Neural progenitor cell (in vitro differentiated cells): Measurements from ENCODE around the gene PPP2R5C. TPM values are rescaled to one million over a fixed set of nuclear protein-coding genes. Genes with fewer than 3 reads are reported as not detected.
A peak's percentile ranks its signal among the peaks of the same experiment; 100 is the strongest.
"Not testable (repeated sequence)": the region's sequence is repeated elsewhere in the genome, so short reads cannot be mapped to it uniquely, and the experiment has no call there.

Experiments used
- DNase-seq: peaks from one replicate; pipeline ENCODE4 v3.0.0-alpha.2; 2016; ENCODE audit warnings: low spot score
- H2AFZ ChIP-seq: fragments of 200-600 bp; sonication (generic); replicated peaks from 2 replicates; pipeline ENCODE4 v1.6.1; 2016; ENCODE audit warnings: antibody characterized with exemption
- H3F3A ChIP-seq: fragments of 200-600 bp; sonication (generic); 2 replicates; pipeline ENCODE4 v1.6.1; 2016; ENCODE audit warnings: antibody characterized with exemption, low read depth
- H3K27ac ChIP-seq: fragments of 200-600 bp; sonication (generic); 2 replicates; pipeline ENCODE4 v1.5.1; 2016; ENCODE audit warnings: mild to moderate bottlenecking
- H3K27me3 ChIP-seq: fragments of 200-600 bp; sonication (generic); 2 replicates; pipeline ENCODE4 v1.6.1; 2016; ENCODE audit warnings: mild to moderate bottlenecking, moderate library complexity
- H3K36me3 ChIP-seq: fragments of 200-600 bp; sonication (generic); 2 replicates; pipeline ENCODE4 v1.5.1; 2016
- H3K4me1 ChIP-seq: fragments of 200-600 bp; sonication (generic); 2 replicates; pipeline ENCODE4 v1.6.1; 2016; ENCODE audit warnings: mixed run types
- H3K4me2 ChIP-seq: fragments of 200-600 bp; sonication (generic); 2 replicates; pipeline ENCODE4 v1.6.1; 2016
- H3K4me3 ChIP-seq: fragments of 200-600 bp; sonication (generic); 2 replicates; pipeline ENCODE4 v1.5.1; 2016
- H3K79me2 ChIP-seq: fragments of 200-600 bp; sonication (generic); 2 replicates; pipeline ENCODE4 v1.6.1; 2016; ENCODE audit warnings: low read depth
- H3K9ac ChIP-seq: fragments of 200-600 bp; sonication (generic); 2 replicates; pipeline ENCODE4 v1.6.1; 2016
- H3K9me3 ChIP-seq: fragments of 200-600 bp; sonication (generic); 2 replicates; pipeline ENCODE4 v1.5.1; 2016; ENCODE audit warnings: low read depth
- H4K20me1 ChIP-seq: fragments of 200-600 bp; sonication (generic); 2 replicates; pipeline ENCODE4 v1.6.1; 2016; ENCODE audit warnings: low read depth
- H3K27ac Mint-ChIP-seq: 3 replicates; pipeline ENCODE4 v1.8.0; 2021; ENCODE audit warnings: mixed read lengths
- H3K27me3 Mint-ChIP-seq: 2 replicates; pipeline ENCODE4 v1.8.0; 2022; ENCODE audit warnings: low read depth, mild to moderate bottlenecking, inconsistent platforms, moderate library complexity, mixed read lengths; ENCODE audit not compliant: insufficient read depth
- H3K36me3 Mint-ChIP-seq: 3 replicates; pipeline ENCODE4 v1.8.0; 2021; ENCODE audit warnings: mixed read lengths
- H3K4me1 Mint-ChIP-seq: 3 replicates; pipeline ENCODE4 v1.8.0; 2021; ENCODE audit warnings: mixed read lengths
- H3K4me3 Mint-ChIP-seq: 3 replicates; pipeline ENCODE4 v1.8.0; 2021; ENCODE audit warnings: mild to moderate bottlenecking, moderate library complexity, mixed read lengths
- H3K9me3 Mint-ChIP-seq: 3 replicates; pipeline ENCODE4 v1.8.0; 2020; ENCODE audit warnings: mixed read lengths
- EZH2 ChIP-seq: fragments of 200-600 bp; sonication (generic); IDR thresholded peaks from 2 replicates; pipeline ENCODE4 v1.6.1; 2017; ENCODE audit warnings: antibody characterized with exemption, mild to moderate bottlenecking, moderate library complexity
- EZH2phosphoT487 ChIP-seq: fragments of 200-600 bp; sonication (generic); IDR thresholded peaks from 2 replicates; pipeline ENCODE4 v1.6.1; 2017; ENCODE audit warnings: antibody characterized with exemption
- total RNA-seq: library from RNA; depleted of rRNA; stranded (reverse); fragments of >200 nt; gene quantifications from 2 replicates; pipeline ENCODE4 v1.2.3, GENCODE V29; 2015; ENCODE audit warnings: low replicate concordance
- TF ChIP-seq, protein P1 (sequence below): fragments of 200-600 bp; sonication (generic); IDR thresholded peaks from 2 replicates; pipeline ENCODE4 v1.5.1; 2017; ENCODE audit warnings: antibody characterized with exemption, mild to moderate bottlenecking

The PPP2R5C gene
- total RNA-seq, 1 donor from 2014 or later, result 183 TPM

DNA sequence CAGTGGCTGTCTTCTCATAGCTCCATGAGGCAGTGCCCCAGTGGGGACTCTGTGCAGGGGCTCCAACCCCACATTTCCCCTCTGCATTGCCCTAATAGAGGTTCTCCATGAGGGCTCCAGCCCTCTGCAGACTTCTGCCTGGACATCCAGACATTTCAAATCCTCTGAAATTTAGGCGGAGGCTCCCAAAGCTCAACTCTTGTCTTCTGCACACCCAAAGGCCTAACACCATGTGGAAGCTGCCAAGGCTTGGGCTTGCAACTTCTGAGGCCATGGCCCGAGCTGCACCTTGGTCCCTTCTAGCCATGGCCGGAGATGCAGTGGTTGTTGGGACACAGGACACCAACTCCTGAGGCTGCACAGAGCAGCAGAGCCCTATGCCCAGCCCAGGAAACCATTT, 20.5 kb upstream of the PPP2R5C start:
- Mint-ChIP-seq H3K9me3 (peaks cover 32% of the 10 kb centered on the region), H3K27ac (no peak overlapping the region), H3K36me3 (no peaks in the 10 kb centered on the region)

DNA sequence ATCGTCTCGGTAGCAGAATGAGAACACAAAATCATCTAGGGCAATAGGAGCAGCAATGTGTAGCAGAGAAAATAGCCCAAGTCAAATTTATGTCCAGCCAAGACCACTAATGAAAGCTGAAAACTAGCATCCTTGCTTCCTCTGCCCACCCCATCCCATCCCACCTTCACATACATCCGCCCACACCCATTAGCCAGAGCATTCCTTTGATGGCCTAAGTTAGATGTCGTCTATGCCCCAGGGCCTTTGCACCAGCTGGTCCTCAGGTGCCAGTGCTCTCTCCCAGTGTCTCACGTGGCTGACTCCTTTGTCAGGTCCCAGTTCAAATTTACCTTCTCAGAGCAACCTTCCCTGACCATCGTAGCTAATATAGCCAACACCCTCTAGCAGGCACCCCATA, 17.8 kb upstream of the PPP2R5C start:
- H3K9me3 ChIP-seq, result no peaks in the 10 kb centered on the region

More for the DNA sequence above, 20.5 kb upstream of the PPP2R5C start:
- H3K27me3 ChIP-seq, result no peaks in the 10 kb centered on the region
- no peak for DNase-seq
- no peaks in the 10 kb centered on the region for H3F3A ChIP-seq
- no peaks in the 10 kb centered on the region for H3K4me1 ChIP-seq
- H2AFZ ChIP-seq, result no peak overlapping the region
- no peak overlapping the region for H3K4me3 Mint-ChIP-seq
- no peaks in the 10 kb centered on the region for H3K79me2 ChIP-seq
- no peak overlapping the region for H3K4me2 ChIP-seq
- TF ChIP-seq EZH2phosphoT487 (no peak), EZH2 (no peak)
- TF ChIP-seq, protein P1, sequence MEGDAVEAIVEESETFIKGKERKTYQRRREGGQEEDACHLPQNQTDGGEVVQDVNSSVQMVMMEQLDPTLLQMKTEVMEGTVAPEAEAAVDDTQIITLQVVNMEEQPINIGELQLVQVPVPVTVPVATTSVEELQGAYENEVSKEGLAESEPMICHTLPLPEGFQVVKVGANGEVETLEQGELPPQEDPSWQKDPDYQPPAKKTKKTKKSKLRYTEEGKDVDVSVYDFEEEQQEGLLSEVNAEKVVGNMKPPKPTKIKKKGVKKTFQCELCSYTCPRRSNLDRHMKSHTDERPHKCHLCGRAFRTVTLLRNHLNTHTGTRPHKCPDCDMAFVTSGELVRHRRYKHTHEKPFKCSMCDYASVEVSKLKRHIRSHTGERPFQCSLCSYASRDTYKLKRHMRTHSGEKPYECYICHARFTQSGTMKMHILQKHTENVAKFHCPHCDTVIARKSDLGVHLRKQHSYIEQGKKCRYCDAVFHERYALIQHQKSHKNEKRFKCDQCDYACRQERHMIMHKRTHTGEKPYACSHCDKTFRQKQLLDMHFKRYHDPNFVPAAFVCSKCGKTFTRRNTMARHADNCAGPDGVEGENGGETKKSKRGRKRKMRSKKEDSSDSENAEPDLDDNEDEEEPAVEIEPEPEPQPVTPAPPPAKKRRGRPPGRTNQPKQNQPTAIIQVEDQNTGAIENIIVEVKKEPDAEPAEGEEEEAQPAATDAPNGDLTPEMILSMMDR, result no peak
- H3K9me3 ChIP-seq, result no peaks in the 10 kb centered on the region
- H3K4me1 Mint-ChIP-seq, result no peaks in the 10 kb centered on the region
- no peak overlapping the region for H3K9ac ChIP-seq
- H4K20me1 ChIP-seq, result no peaks in the 10 kb centered on the region
- H3K27ac ChIP-seq, result no peak overlapping the region
- peaks cover 6% of the 10 kb centered on the region for H3K27me3 Mint-ChIP-seq
- no peaks in the 10 kb centered on the region for H3K36me3 ChIP-seq
- no peak overlapping the region for H3K4me3 ChIP-seq

DNA sequence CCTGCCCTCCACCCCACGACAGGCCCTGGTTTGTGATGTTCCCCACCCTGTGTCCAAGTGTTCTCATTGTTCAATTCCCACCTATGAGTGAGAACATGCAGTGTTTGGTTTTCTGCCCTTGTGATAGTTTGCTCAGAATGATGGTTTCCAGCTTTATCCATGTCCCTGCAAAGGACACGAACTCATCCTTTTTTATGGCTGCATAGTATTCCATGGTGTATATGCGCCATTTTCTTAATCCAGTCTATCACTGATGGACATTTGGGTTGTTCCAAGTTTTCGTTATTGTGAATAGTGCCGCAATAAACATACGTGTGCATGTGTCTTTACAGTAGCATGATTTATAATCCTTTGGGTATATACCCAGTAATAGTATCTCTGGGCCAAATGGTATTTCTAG, 17.1 kb upstream of the PPP2R5C start:
- not testable (repeated sequence) for H3K4me1 Mint-ChIP-seq, H2AFZ ChIP-seq, H3K27ac Mint-ChIP-seq, H3K27me3 ChIP-seq, H3K27ac ChIP-seq, H3K4me1 ChIP-seq, H3K36me3 Mint-ChIP-seq, H4K20me1 ChIP-seq, H3K36me3 ChIP-seq, DNase-seq, H3F3A ChIP-seq, H3K4me2 ChIP-seq, H3K4me3 Mint-ChIP-seq, H3K27me3 Mint-ChIP-seq, H3K9me3 ChIP-seq, H3K4me3 ChIP-seq, H3K79me2 ChIP-seq, H3K9ac ChIP-seq
- peaks cover 34% of the 10 kb centered on the region for H3K9me3 Mint-ChIP-seq

More for the DNA sequence above, 17.8 kb upstream of the PPP2R5C start:
- no peak overlapping the region for H3K4me2 ChIP-seq
- Mint-ChIP-seq H3K27me3 (peaks cover 5% of the 10 kb centered on the region), H3K36me3 (no peaks in the 10 kb centered on the region), H3K27ac (no peak overlapping the region), H3K9me3 (peaks cover 35% of the 10 kb centered on the region), H3K4me1 (no peaks in the 10 kb centered on the region), H3K4me3 (peak overlapping the region; percentile 18)
- H2AFZ ChIP-seq, result no peak overlapping the region
- no peaks in the 10 kb centered on the region for H3K27me3 ChIP-seq
- no peak overlapping the region for H3K9ac ChIP-seq
- H3K27ac ChIP-seq, result no peak overlapping the region
- TF ChIP-seq EZH2phosphoT487, result no peak
- no peak for TF ChIP-seq EZH2
- TF ChIP-seq, protein P1, result no peak
- no peaks in the 10 kb centered on the region for H3K79me2 ChIP-seq
- H3K36me3 ChIP-seq, result no peaks in the 10 kb centered on the region
- H3K4me1 ChIP-seq, result no peaks in the 10 kb centered on the region
- H3F3A ChIP-seq, result no peaks in the 10 kb centered on the region
- no peak overlapping the region for H3K4me3 ChIP-seq
- DNase-seq, result no peak
- H4K20me1 ChIP-seq, result no peaks in the 10 kb centered on the region

DNA sequence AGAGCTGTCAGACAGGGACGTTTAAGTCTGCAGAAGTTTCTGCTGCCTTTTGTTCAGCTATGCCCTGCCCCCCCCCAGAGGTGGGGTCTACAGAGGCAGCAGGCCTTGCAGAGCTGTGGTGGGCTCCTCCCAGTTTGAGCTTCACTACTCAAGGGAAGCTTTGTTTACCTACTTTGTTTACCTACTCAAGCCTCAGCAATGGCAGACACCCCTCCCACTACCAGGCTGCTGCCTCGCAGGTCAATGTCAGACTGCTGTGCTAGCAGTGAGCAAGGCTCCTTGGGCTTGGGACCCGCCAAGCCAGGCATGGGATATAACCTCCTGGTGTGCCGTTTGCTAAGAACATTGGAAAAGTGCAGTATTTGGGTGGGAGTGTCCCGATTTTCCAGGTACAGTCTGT, 11.8 kb upstream of the PPP2R5C start:
- H3K27me3 Mint-ChIP-seq, result peaks cover 15% of the 10 kb centered on the region
- not testable (repeated sequence) for H3K4me2 ChIP-seq, DNase-seq, H3K4me1 ChIP-seq, H3K9ac ChIP-seq, H2AFZ ChIP-seq, H3K4me1 Mint-ChIP-seq, H3K27ac ChIP-seq, H3K27ac Mint-ChIP-seq, H3K36me3 ChIP-seq, H3K4me3 Mint-ChIP-seq, H3F3A ChIP-seq, H3K4me3 ChIP-seq, H3K79me2 ChIP-seq, H3K36me3 Mint-ChIP-seq, H4K20me1 ChIP-seq, H3K9me3 ChIP-seq
- H3K27me3 ChIP-seq, result peaks cover 14% of the 10 kb centered on the region
- peaks cover 14% of the 10 kb centered on the region for H3K9me3 Mint-ChIP-seq
